CD4-positive, alpha-beta T cell treated with Interleukin-17A for 4 hours (primary cell): ENCODE results near the gene AP1B1.
A peak's percentile ranks its signal among the peaks of the same experiment; 100 is the strongest.
"Not testable (repeated sequence)": the region's sequence is repeated elsewhere in the genome, so short reads cannot be mapped to it uniquely, and the experiment has no call there.

Experiments used
- DNase-seq: peaks from one replicate; pipeline ENCODE4 v3.0.0-alpha.2; 2020; ENCODE audit warnings: mixed read lengths

AP1B1 gene

GRCh38 chr22:29387921-29388758 lies at the start of gene AP1B1:
Gene AP1B1 (minus strand): TSS chr22:29388570. CDS start chr22:29367243, 21,327 bp downstream.
- DNase-seq = peak; percentile 97

- DNase-seq = no peak
These were observed 47.1 kb upstream of the AP1B1 start for GRCh38 chr22:29435236-29436136.

- no peak for DNase-seq
These were observed 45.9 kb upstream of the AP1B1 start for GRCh38 chr22:29434288-29434687.

- no peak for DNase-seq
These were observed 45.5 kb upstream of the AP1B1 start for GRCh38 chr22:29433856-29434255.

- DNase-seq = no peak
These were observed 43.6 kb upstream of the AP1B1 start for GRCh38 chr22:29431986-29432385.

- DNase-seq = no peak
These were observed 38.9 kb upstream of the AP1B1 start for GRCh38 chr22:29427176-29427760.

GRCh38 chr22:29426476-29426875 lies 38.1 kb upstream of the AP1B1 start:
- no peak for DNase-seq

GRCh38 chr22:29418704-29419103 lies 30.3 kb upstream of the AP1B1 start:
- not testable (repeated sequence) for DNase-seq

- peak; percentile 63 for DNase-seq
These were observed 26.7 kb upstream of the AP1B1 start for GRCh38 chr22:29414951-29415591.

- peak; percentile 16 for DNase-seq
These were observed 24.4 kb upstream of the AP1B1 start for GRCh38 chr22:29412772-29413171.

- not testable (repeated sequence) for DNase-seq
These were observed 23.3 kb upstream of the AP1B1 start for GRCh38 chr22:29411569-29412211.

- DNase-seq = no peak
These were observed 20.6 kb upstream of the AP1B1 start for GRCh38 chr22:29408940-29409339.

GRCh38 chr22:29401538-29401937 lies 13.2 kb upstream of the AP1B1 start:
- not testable (repeated sequence) for DNase-seq

- no peak for DNase-seq
These were observed 12.2 kb upstream of the AP1B1 start for GRCh38 chr22:29400576-29400975.

- DNase-seq = no peak
These were observed 9.4 kb upstream of the AP1B1 start for GRCh38 chr22:29397791-29398190.

- DNase-seq = no peak
These were observed 7.8 kb upstream of the AP1B1 start for GRCh38 chr22:29396126-29396525.

GRCh38 chr22:29394931-29395581 lies 6.7 kb upstream of the AP1B1 start:
- peak; percentile 77 for DNase-seq

GRCh38 chr22:29393019-29393608 lies 4.7 kb upstream of the AP1B1 start:
- no peak for DNase-seq

GRCh38 chr22:29391546-29391945 lies 3.2 kb upstream of the AP1B1 start:
- no peak for DNase-seq

GRCh38 chr22:29390270-29390669 lies 1.9 kb upstream of the AP1B1 start:
- DNase-seq = no peak

GRCh38 chr22:29388759-29389090 lies 355 bp upstream of the AP1B1 start:
- DNase-seq = no peak
